Liver (tissue), 3 donors: ENCODE measurements around the gene ARFGAP3.

Experiments
- ATF3 ChIP-seq: IDR thresholded peaks from 2 replicates; pipeline ENCODE4 v1.6.1; 2016; ENCODE audit warnings: antibody characterized with exemption
- CTCF ChIP-seq: fragments of 150-350 bp; IDR thresholded peaks from 2 replicates; pipeline ENCODE4 v1.5.1; 2017; ENCODE audit warnings: improper control_type of control experiment, low read depth, low read length; ENCODE audit not compliant: missing input control
- FOXA2 ChIP-seq: IDR thresholded peaks from 2 replicates; pipeline ENCODE4 v1.6.1; 2016; ENCODE audit warnings: antibody characterized with exemption
- GABPA ChIP-seq, 2 donors: IDR thresholded peaks in 1 of 2; conservative IDR thresholded peaks in 1 of 2; 2 replicates each; pipeline ENCODE4 v1.6.1; 2016; ENCODE audit warnings: antibody characterized with exemption in 2 of 2, mild to moderate bottlenecking in 1 of 2, moderate library complexity in 1 of 2
- HNF4A ChIP-seq, 2 donors: conservative IDR thresholded peaks; 2 replicates each; pipeline ENCODE4 v1.6.1; 2016; ENCODE audit warnings: antibody characterized with exemption in 2 of 2, mild to moderate bottlenecking in 2 of 2
- JUND ChIP-seq, 2 donors: IDR thresholded peaks; 2 replicates each; pipeline ENCODE4 v1.6.1; 2016; ENCODE audit warnings: antibody characterized with exemption in 2 of 2
- MAX ChIP-seq: IDR thresholded peaks from 2 replicates; pipeline ENCODE4 v1.6.1; 2016; ENCODE audit warnings: antibody characterized with exemption
- NR2F2 ChIP-seq: IDR thresholded peaks from 2 replicates; pipeline ENCODE4 v1.6.1; 2016; ENCODE audit warnings: antibody characterized with exemption
- RAD21 ChIP-seq, 2 donors: IDR thresholded peaks; 2 replicates each; pipeline ENCODE4 v1.6.1; 2016; ENCODE audit warnings: antibody characterized with exemption in 2 of 2, mild to moderate bottlenecking in 2 of 2
- REST ChIP-seq: IDR thresholded peaks from 2 replicates; pipeline ENCODE4 v1.6.1; 2016; ENCODE audit warnings: antibody characterized with exemption, mild to moderate bottlenecking
- SP1 ChIP-seq: IDR thresholded peaks from 2 replicates; pipeline ENCODE4 v1.6.1; 2018; ENCODE audit warnings: antibody characterized with exemption, mild to moderate bottlenecking
- TAF1 ChIP-seq: conservative IDR thresholded peaks from 2 replicates; pipeline ENCODE4 v1.6.1; 2016; ENCODE audit warnings: antibody characterized with exemption, mild to moderate bottlenecking
- YY1 ChIP-seq: IDR thresholded peaks from 2 replicates; pipeline ENCODE4 v1.6.1; 2016; ENCODE audit warnings: antibody characterized with exemption, mild to moderate bottlenecking
- donor health status: healthy.
- donor health status: healthy.

- TF ChIP-seq CTCF = no peak
- TF ChIP-seq MAX = no peak
- TF ChIP-seq REST = no peak
- no peak for TF ChIP-seq ATF3
- TF ChIP-seq GABPA (IDR thresholded peaks at IDR 0.05 in 1 of 2, conservative IDR thresholded peaks at IDR 0.05 in 1 of 2) = no peak
- TF ChIP-seq SP1 = no peak
- no peak for TF ChIP-seq JUND (IDR thresholded peaks at IDR 0.05)
- no peak for TF ChIP-seq NR2F2
- no peak for TF ChIP-seq YY1
- TF ChIP-seq RAD21 (IDR thresholded peaks at IDR 0.05) = no peak
- no peak for TF ChIP-seq HNF4A (conservative IDR thresholded peaks at IDR 0.05)
- no peak for TF ChIP-seq FOXA2
- TF ChIP-seq TAF1 = no peak
Measured at GRCh38 chr22:42883121-42883520, 26.0 kb upstream of the ARFGAP3 start.
